Prostate gland (tissue), 2 donors: ENCODE results near the gene PTPN2. TPM values are rescaled to one million over a fixed set of nuclear protein-coding genes. Genes with fewer than 3 reads are reported as not detected.
"Not testable (repeated sequence)": the region's sequence is repeated elsewhere in the genome, so short reads cannot be mapped to it uniquely, and the experiment has no call there.

Source experiments
- DNase-seq: peaks from one replicate; pipeline ENCODE4 v3.0.0-alpha.2; 2019; ENCODE audit warnings: low spot score
- H3K27ac ChIP-seq, 2 donors: fragments of 200-600 bp; sonication (generic); 2 replicates each; pipeline ENCODE4 v1.5.1; 2017 to 2019
- H3K27me3 ChIP-seq: fragments of 200-600 bp; sonication (generic); replicated peaks from 2 replicates; pipeline ENCODE4 v1.5.1; 2019; ENCODE audit not compliant: insufficient read depth
- H3K36me3 ChIP-seq, 2 donors: fragments of 200-600 bp; sonication (generic); 1 replicate in 1 of 2; 2 replicates in 1 of 2; pipeline versions ENCODE4 v1.5.1 to v1.8.1; 2017 to 2019
- H3K4me1 ChIP-seq: fragments of 200-600 bp; sonication (generic); replicated peaks from 2 replicates; pipeline ENCODE4 v1.5.1; 2019
- H3K4me3 ChIP-seq, 2 donors: fragments of 200-600 bp; sonication (generic); 2 replicates each; pipeline ENCODE4 v1.5.1; 2017 to 2019
- H3K9me3 ChIP-seq: fragments of 200-600 bp; sonication (generic); 2 replicates; pipeline ENCODE4 v1.5.1; 2017
- CTCF ChIP-seq, 4 experiments: fragments of 200-600 bp in 2 of 4; fragments of 450-650 bp in 2 of 4; sonication (generic) in 2 of 4; IDR thresholded peaks; 1 replicate in 3 of 4; 2 replicates in 1 of 4; pipeline ENCODE4 v1.5.1; 2016 to 2019; ENCODE audit warnings: antibody characterized with exemption in 4 of 4, mild to moderate bottlenecking in 2 of 4, moderate library complexity in 2 of 4
- POLR2A ChIP-seq: fragments of 450-650 bp; IDR thresholded peaks from one replicate; pipeline ENCODE4 v1.6.1; 2016; ENCODE audit warnings: antibody characterized with exemption, mild to moderate bottlenecking
- POLR2AphosphoS5 ChIP-seq: sonication (generic); formaldehyde crosslinking; IDR thresholded peaks from one replicate; pipeline ENCODE4 v1.6.1; 2017; ENCODE audit warnings: antibody characterized with exemption
- WGBS: methylation state at CpG from one replicate; pipeline ENCODE4 v1.1.5; 2018; 5-methylcytosine and 5-hydroxymethylcytosine counted together
- intact Hi-C: fragments of 100-400 bp; cut with DNase I; formaldehyde crosslinking; loops from one replicate; pipeline ENCODE4 v1.14.2; 2022
- total RNA-seq, 2 donors: library from RNA; depleted of rRNA; stranded (reverse); fragments of >200 nt; gene quantifications; one replicate each; pipeline ENCODE4 v1.1.0, GENCODE V29; 2016

PTPN2 gene
- total RNA-seq, 2 donors from 2014 or later = 25.0 to 34.0 TPM

DNA sequence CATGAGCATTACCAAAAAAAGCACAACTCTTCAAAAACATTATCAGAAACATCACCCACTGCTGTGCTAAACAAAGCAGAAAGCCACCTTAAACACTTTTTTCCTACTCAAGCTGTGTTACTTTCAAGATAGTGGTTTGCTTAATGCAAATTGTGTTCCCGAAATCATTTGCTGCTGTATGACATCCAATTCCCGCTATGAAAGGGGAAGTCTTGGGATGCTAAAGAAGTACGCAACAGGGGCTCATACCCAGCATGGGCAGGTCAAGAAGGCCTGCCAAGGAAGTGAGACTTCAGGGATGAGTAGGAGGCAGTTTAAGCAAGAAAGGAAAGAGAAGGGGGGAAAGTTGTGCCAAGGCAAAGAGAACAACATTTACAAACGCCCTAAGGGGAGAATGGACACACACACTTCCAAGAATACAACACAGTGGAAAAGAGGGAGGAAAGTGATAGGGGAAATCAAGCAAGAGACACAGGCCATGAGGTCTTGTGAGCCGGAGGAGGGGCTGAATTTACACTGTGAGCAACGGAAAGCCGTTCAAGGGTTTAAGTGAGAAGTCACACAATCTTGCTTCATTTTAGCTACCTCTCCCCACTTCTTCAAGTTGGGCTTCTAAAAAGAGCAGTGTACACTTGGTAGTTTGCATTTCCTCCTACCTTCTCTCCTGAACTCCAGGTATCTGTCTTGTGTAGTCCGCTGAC is 4.0 kb downstream of the PTPN2 start:
- no peak for TF ChIP-seq POLR2AphosphoS5
- TF ChIP-seq POLR2A = no peak
- no peak for TF ChIP-seq CTCF (IDR thresholded peaks at IDR 0.05)
- 72% methylated on average over 8 of the region's 8 CpGs for WGBS
- intact Hi-C loops = loop anchor here (5.0 to 10.0 kb wide), 2 partner anchors 473 to 605 kb away; partner anchors contain the start of gene PRELID3A
- Histone ChIP-seq H3K4me3 (no peak overlapping the region), H3K36me3 (no peaks in the 10 kb centered on the region), H3K27ac (no peak overlapping the region), H3K9me3 (no peaks in the 10 kb centered on the region), H3K4me1 (no peaks in the 10 kb centered on the region), H3K27me3 (no peaks in the 10 kb centered on the region)
- no peak for DNase-seq

- H3K9me3 ChIP-seq, H3K4me1 ChIP-seq, DNase-seq, H3K27me3 ChIP-seq, intact Hi-C loops, H3K4me3 ChIP-seq, H3K27ac ChIP-seq, H3K36me3 ChIP-seq: not testable (repeated sequence)
- 80% methylated on average over 2 of the region's 2 CpGs for WGBS
Observed at GRCh38 chr18:12874992-12875391, 9.0 kb downstream of the PTPN2 start.

- intact Hi-C loops, H3K27ac ChIP-seq, H3K9me3 ChIP-seq, DNase-seq, H3K36me3 ChIP-seq, H3K4me3 ChIP-seq, H3K4me1 ChIP-seq, H3K27me3 ChIP-seq: not testable (repeated sequence)
- 96% methylated on average over 5 of the region's 48 CpGs for WGBS
Observed at GRCh38 chr18:12873961-12874567, 10.0 kb downstream of the PTPN2 start.

DNA sequence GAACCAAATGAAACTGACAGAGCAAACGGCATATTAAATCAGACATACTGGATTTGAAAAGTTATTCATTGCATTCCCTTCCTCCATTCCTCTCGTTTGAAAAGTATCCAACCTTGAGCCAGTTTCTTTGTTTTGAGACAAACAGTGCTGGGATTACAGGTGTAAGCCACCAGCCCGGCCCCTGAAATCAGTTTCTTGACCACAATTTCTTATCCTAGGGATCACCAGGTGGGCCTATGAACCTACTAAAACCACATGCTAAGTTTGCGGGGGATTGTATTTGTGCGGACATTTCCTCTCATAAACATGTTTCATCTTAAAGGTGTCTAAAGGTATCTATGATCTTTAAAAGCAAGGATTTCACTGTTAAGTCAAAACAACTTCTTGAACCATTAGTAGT is 11.6 kb downstream of the PTPN2 start:
- Histone ChIP-seq H3K4me3 (no peak overlapping the region), H3K36me3 (no peaks in the 10 kb centered on the region), H3K9me3 (no peaks in the 10 kb centered on the region), H3K27me3 (no peaks in the 10 kb centered on the region), H3K27ac (no peak overlapping the region), H3K4me1 (no peaks in the 10 kb centered on the region)
- TF ChIP-seq POLR2A = no peak
- no peak for TF ChIP-seq CTCF (IDR thresholded peaks at IDR 0.05)
- TF ChIP-seq POLR2AphosphoS5 = no peak
- WGBS = 66% methylated on average over 5 of the region's 5 CpGs
- DNase-seq = no peak
- intact Hi-C loops = no loop called here

DNA sequence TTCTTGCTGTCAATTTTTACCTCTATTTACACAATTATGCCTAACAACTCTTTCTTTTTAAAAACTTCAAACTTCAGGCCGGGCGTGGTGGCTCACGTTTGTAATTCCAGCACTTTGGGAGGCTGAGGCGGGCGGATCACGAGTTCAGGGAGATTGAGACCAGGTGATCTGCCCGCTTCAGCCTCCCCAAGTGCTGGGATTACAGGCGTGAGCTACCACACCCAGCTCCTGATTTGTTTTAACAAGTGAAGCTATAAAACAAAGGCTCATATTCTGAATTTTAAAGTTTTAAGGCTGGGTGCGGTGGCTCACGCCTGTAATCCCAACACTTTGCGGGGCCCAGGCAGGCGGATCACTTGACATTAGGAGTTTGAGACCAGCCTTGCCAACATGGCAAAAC is 15.5 kb downstream of the PTPN2 start:
- intact Hi-C loops = no loop called here
- H3K36me3 ChIP-seq = no peaks in the 10 kb centered on the region

More for the DNA sequence above, 15.5 kb downstream of the PTPN2 start:
- Histone ChIP-seq H3K4me3 (no peak overlapping the region), H3K27me3 (no peaks in the 10 kb centered on the region), H3K27ac (no peak overlapping the region), H3K9me3 (no peaks in the 10 kb centered on the region), H3K4me1 (no peaks in the 10 kb centered on the region)
- TF ChIP-seq POLR2AphosphoS5 = no peak
- no peak for TF ChIP-seq CTCF (IDR thresholded peaks at IDR 0.05)
- TF ChIP-seq POLR2A = no peak
- DNase-seq = no peak
- 93% methylated on average over 12 of the region's 12 CpGs for WGBS
